Osteoblast (primary cell): ENCODE data around the gene OAF. TPM values are rescaled to one million over a fixed set of nuclear protein-coding genes. Genes with fewer than 3 reads are reported as not detected.

Source experiments
- DNase-seq: peaks from one replicate; pipeline ENCODE4 v3.0.0; 2011; ENCODE audit warnings: low spot score, mixed read lengths; ENCODE audit not compliant: insufficient read length; ENCODE audit errors: missing footprints
- H2AFZ ChIP-seq: 2 replicates; pipeline ENCODE4 v1.6.0; 2011; ENCODE audit warnings: mild to moderate bottlenecking, low read length
- H3K27ac ChIP-seq: 2 replicates; pipeline ENCODE4 v1.5.1; 2011; ENCODE audit warnings: mild to moderate bottlenecking, low read depth, low read length, moderate library complexity
- H3K27me3 ChIP-seq: 2 replicates; pipeline ENCODE4 v1.6.0; 2012; ENCODE audit warnings: mild to moderate bottlenecking, control low read depth, inconsistent platforms, low read length, moderate library complexity; ENCODE audit not compliant: insufficient read depth
- H3K36me3 ChIP-seq: 2 replicates; pipeline ENCODE4 v1.5.1; 2011; ENCODE audit warnings: mild to moderate bottlenecking, low read length, control low read depth, moderate library complexity; ENCODE audit not compliant: insufficient read depth
- H3K4me1 ChIP-seq: 2 replicates; pipeline ENCODE4 v1.5.1; 2011; ENCODE audit warnings: mild to moderate bottlenecking, low read length, control low read depth, moderate library complexity; ENCODE audit not compliant: insufficient read depth
- H3K4me2 ChIP-seq: 2 replicates; pipeline ENCODE4 v1.6.0; 2011; ENCODE audit warnings: mild to moderate bottlenecking, low read length; ENCODE audit not compliant: insufficient read depth
- H3K4me3 ChIP-seq: fragments of 200-600 bp; sonication (generic); 3 replicates; pipeline ENCODE4 v1.5.1; 2012; ENCODE audit warnings: mild to moderate bottlenecking, low read length, inconsistent platforms; ENCODE audit not compliant: insufficient read depth
- H3K79me2 ChIP-seq: 2 replicates; pipeline ENCODE4 v1.6.0; 2012; ENCODE audit warnings: mild to moderate bottlenecking, low read length, control low read depth, inconsistent platforms; ENCODE audit not compliant: insufficient read depth
- H3K9me3 ChIP-seq: 2 replicates; pipeline ENCODE4 v1.5.1; 2011; ENCODE audit warnings: low read depth, low read length, control low read depth
- H4K20me1 ChIP-seq: 2 replicates; pipeline ENCODE4 v1.6.0; 2012; ENCODE audit warnings: mild to moderate bottlenecking, low read length, control low read depth; ENCODE audit not compliant: insufficient read depth
- total RNA-seq: library from RNA; depleted of rRNA; stranded (reverse); fragments of >200 nt; gene quantifications from 2 replicates; pipeline ENCODE4 v1.2.3, GENCODE V29; 2012
- TF ChIP-seq, protein P1 (sequence below): IDR thresholded peaks from 2 replicates; pipeline ENCODE4 v1.5.1; 2011; ENCODE audit warnings: mild to moderate bottlenecking, low read depth, low read length, moderate library complexity; ENCODE audit errors: extremely low read depth

Gene OAF
- total RNA-seq, 1 donor, result 7.2 TPM

DNA sequence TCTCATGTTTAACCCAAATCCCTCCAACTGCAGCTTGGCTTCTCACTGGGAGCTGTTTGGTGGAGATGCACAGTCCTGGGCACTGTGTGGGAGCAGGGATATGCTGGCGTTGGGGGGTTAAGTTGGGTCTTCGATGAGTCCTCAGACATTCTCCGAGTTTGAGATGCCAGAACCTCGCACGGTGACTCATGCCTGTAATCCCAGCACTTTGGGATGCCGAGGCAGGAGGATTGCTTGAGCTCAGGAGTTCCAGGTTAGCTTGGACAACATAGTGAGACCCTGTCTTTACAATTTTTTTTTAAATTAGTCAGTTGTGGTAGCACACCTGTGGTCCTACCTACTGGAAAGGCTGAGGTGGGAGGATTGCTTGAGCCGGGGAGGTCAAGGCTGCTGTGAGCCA is 49.8 kb downstream of the OAF start:
- TF ChIP-seq, protein P1, sequence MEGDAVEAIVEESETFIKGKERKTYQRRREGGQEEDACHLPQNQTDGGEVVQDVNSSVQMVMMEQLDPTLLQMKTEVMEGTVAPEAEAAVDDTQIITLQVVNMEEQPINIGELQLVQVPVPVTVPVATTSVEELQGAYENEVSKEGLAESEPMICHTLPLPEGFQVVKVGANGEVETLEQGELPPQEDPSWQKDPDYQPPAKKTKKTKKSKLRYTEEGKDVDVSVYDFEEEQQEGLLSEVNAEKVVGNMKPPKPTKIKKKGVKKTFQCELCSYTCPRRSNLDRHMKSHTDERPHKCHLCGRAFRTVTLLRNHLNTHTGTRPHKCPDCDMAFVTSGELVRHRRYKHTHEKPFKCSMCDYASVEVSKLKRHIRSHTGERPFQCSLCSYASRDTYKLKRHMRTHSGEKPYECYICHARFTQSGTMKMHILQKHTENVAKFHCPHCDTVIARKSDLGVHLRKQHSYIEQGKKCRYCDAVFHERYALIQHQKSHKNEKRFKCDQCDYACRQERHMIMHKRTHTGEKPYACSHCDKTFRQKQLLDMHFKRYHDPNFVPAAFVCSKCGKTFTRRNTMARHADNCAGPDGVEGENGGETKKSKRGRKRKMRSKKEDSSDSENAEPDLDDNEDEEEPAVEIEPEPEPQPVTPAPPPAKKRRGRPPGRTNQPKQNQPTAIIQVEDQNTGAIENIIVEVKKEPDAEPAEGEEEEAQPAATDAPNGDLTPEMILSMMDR, result no peak
- Histone ChIP-seq H3K36me3 (no peaks in the 10 kb centered on the region), H3K4me3 (no peak overlapping the region), H3K79me2 (no peaks in the 10 kb centered on the region), H3K4me1 (no peaks in the 10 kb centered on the region), H2AFZ (no peak overlapping the region), H3K4me2 (no peak overlapping the region), H3K27ac (no peak overlapping the region), H4K20me1 (no peaks in the 10 kb centered on the region), H3K9me3 (no peaks in the 10 kb centered on the region), H3K27me3 (peaks cover 73% of the 10 kb centered on the region)
- no peak for DNase-seq

- H3K4me3 ChIP-seq, result no peak overlapping the region
- DNase-seq, result no peak
- no peak overlapping the region for H2AFZ ChIP-seq
- H3K27ac ChIP-seq, result no peak overlapping the region
- H3K9me3 ChIP-seq, result no peaks in the 10 kb centered on the region
- H3K27me3 ChIP-seq, result peaks cover 73% of the 10 kb centered on the region
- no peaks in the 10 kb centered on the region for H3K79me2 ChIP-seq
- H3K4me2 ChIP-seq, result no peak overlapping the region
- TF ChIP-seq, protein P1, result no peak
- no peaks in the 10 kb centered on the region for H3K36me3 ChIP-seq
- H4K20me1 ChIP-seq, result no peaks in the 10 kb centered on the region
- no peaks in the 10 kb centered on the region for H3K4me1 ChIP-seq
These were observed 50.5 kb downstream of the OAF start for GRCh38 chr11:120261321-120261720.

DNA sequence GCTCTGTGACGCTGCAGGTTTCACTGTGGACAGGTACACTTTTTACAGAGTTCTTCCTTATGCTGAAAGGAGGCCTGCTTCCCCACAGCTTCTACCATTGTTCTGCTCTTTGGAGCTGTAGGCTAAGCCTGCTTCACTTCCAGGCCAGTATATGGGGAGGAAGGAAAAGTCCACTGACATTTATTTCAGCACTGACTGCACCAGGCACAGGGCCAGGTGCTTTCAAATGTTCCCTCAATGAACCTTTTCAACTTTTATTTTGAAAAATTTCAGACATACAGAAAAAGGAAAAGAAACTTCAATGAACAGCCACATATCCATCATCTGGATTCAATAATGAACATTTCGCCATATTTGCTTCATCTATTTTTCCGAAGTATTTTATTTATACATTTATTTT is 51.1 kb downstream of the OAF start:
- Histone ChIP-seq H3K4me1 (no peaks in the 10 kb centered on the region), H4K20me1 (no peaks in the 10 kb centered on the region), H3K4me2 (no peak overlapping the region), H3K36me3 (no peaks in the 10 kb centered on the region), H3K79me2 (no peaks in the 10 kb centered on the region), H3K4me3 (no peak overlapping the region), H3K27me3 (peaks cover 72% of the 10 kb centered on the region), H2AFZ (no peak overlapping the region), H3K27ac (no peak overlapping the region), H3K9me3 (no peaks in the 10 kb centered on the region)
- TF ChIP-seq, protein P1, result no peak
- DNase-seq, result no peak

DNA sequence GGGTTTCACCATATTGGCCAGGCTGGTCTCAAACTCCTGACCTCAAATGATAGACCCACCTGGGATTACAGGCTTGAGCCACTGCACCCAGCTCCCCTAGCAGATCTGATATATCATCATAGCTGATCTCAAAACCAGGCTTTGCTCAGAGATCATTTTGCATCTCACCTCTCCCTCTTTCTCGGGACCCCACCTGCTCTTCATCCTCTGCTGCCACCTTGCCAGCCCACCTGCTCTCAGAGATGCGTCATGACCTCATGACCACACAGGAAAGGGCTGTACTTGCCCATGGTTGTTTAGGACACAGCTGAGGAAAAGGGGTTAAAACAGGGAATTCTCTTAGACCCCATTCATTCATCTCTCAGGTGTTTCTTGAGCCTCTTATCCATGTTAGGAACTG is 56.5 kb downstream of the OAF start:
- peaks cover under 1% of the 10 kb centered on the region for H3K4me1 ChIP-seq
- H3K4me3 ChIP-seq, result no peak overlapping the region
- DNase-seq, result no peak
- H3K36me3 ChIP-seq, result no peaks in the 10 kb centered on the region
- TF ChIP-seq, protein P1, result no peak
- H4K20me1 ChIP-seq, result no peaks in the 10 kb centered on the region
- H3K79me2 ChIP-seq, result no peaks in the 10 kb centered on the region
- no peak overlapping the region for H3K27ac ChIP-seq
- no peaks in the 10 kb centered on the region for H3K9me3 ChIP-seq
- peaks cover 48% of the 10 kb centered on the region for H3K27me3 ChIP-seq
- no peak overlapping the region for H3K4me2 ChIP-seq
- no peak overlapping the region for H2AFZ ChIP-seq
